H1 (cell line): Measurements from ENCODE around the gene RAB3GAP1. TPM values are rescaled to one million over a fixed set of nuclear protein-coding genes. Genes with fewer than 3 reads are reported as not detected.

ENCODE experiments used
- CTCF ChIA-PET: fragments of 300-600 bp; sonication (Branson Sonifier 250); formaldehyde crosslinking; loops from one replicate; lab custom pipeline; 2021; ENCODE audit not compliant: partially characterized antibody; lab: Charles Lee
- POLR2A ChIA-PET: fragments of 300-600 bp; sonication (Branson Sonifier 250); formaldehyde crosslinking; loops from one replicate; lab custom pipeline; 2021; ENCODE audit warnings: inconsistent platforms; ENCODE audit not compliant: partially characterized antibody; lab: Charles Lee
- DNase-seq, 2 experiments: peaks; one replicate each; pipeline versions ENCODE4 v3.0.0 to v3.0.0-alpha.2; 2010 to 2022; ENCODE audit warnings: low spot score in 2 of 2, low read depth in 1 of 2, mixed read lengths in 1 of 2
- FAIRE-seq: peaks from 2 replicates; lab custom pipeline; 2011; peaks lifted over from hg19 to GRCh38; lab: Jason Lieb, UNC
- H2AFZ ChIP-seq: 2 replicates; pipeline ENCODE4 v1.8.1; 2012; ENCODE audit warnings: low read length, inconsistent platforms
- H2AK5ac ChIP-seq: 2 replicates; pipeline ENCODE4 v1.6.1; 2013; ENCODE audit warnings: low read depth, low read length
- H2BK120ac ChIP-seq: replicated peaks from 2 replicates; pipeline ENCODE3; 2013; ENCODE audit warnings: low read depth, low read length, inconsistent platforms
- H2BK12ac ChIP-seq: 2 replicates; pipeline ENCODE4 v1.6.1; 2013; ENCODE audit warnings: low read depth, low read length
- H2BK15ac ChIP-seq: 2 replicates; pipeline ENCODE4 v1.6.1; 2013; ENCODE audit warnings: low read length
- H2BK20ac ChIP-seq: 2 replicates; pipeline ENCODE4 v1.6.1; 2013; ENCODE audit warnings: low read length
- H2BK5ac ChIP-seq: 2 replicates; pipeline ENCODE4 v1.6.1; 2013; ENCODE audit warnings: low read depth, low read length
- H3K14ac ChIP-seq: 2 replicates; pipeline ENCODE4 v1.6.1; 2013; ENCODE audit warnings: inconsistent platforms; ENCODE audit not compliant: insufficient read length
- H3K18ac ChIP-seq: 2 replicates; pipeline ENCODE4 v1.6.1; 2013; ENCODE audit warnings: low read length; ENCODE audit errors: extremely low read depth
- H3K23ac ChIP-seq: 2 replicates; pipeline ENCODE4 v1.6.1; 2013; ENCODE audit warnings: inconsistent platforms; ENCODE audit not compliant: insufficient read length
- H3K23me2 ChIP-seq: 2 replicates; pipeline ENCODE4 v1.6.1; 2013; ENCODE audit warnings: low read depth, low read length
- H3K27ac ChIP-seq: 2 replicates; pipeline ENCODE4 v1.6.1; 2011; ENCODE audit warnings: low read depth, low read length, inconsistent platforms
- H3K27me3 ChIP-seq, 4 experiments: replicated peaks in 1 of 4; 1 replicate in 1 of 4; 2 replicates in 3 of 4; pipeline versions ENCODE4 v1.6.1 to v1.8.1; 2011 to 2013; ENCODE audit warnings: low read length in 3 of 4, mild to moderate bottlenecking in 3 of 4, inconsistent platforms in 2 of 4, mixed read lengths in 2 of 4, moderate library complexity in 1 of 4; ENCODE audit not compliant: control insufficient read depth in 3 of 4, insufficient read depth in 3 of 4; ENCODE audit errors: extremely low read depth in 1 of 4
- H3K36me3 ChIP-seq, 4 experiments: 2 replicates each; pipeline versions ENCODE4 v1.6.1 to v1.8.1; 2011 to 2013; ENCODE audit warnings: mild to moderate bottlenecking in 4 of 4, low read length in 3 of 4, moderate library complexity in 2 of 4, control low read depth in 1 of 4, inconsistent platforms in 1 of 4; ENCODE audit not compliant: insufficient read depth in 4 of 4, control insufficient read depth in 2 of 4
- H3K4ac ChIP-seq: replicated peaks from 2 replicates; pipeline ENCODE3; 2013; ENCODE audit warnings: low read length, low read depth, mixed read lengths, inconsistent platforms; ENCODE audit not compliant: insufficient read length
- H3K4me1 ChIP-seq, 4 experiments: replicated peaks in 1 of 4; 1 replicate in 1 of 4; 2 replicates in 3 of 4; pipeline versions ENCODE4 v1.6.1 to v1.8.1; 2011 to 2013; ENCODE audit warnings: low read length in 3 of 4, inconsistent platforms in 2 of 4, mixed read lengths in 1 of 4; ENCODE audit not compliant: insufficient read depth in 4 of 4, control insufficient read depth in 3 of 4
- H3K4me2 ChIP-seq, 2 experiments: 2 replicates each; pipeline versions ENCODE4 v1.6.1 to v1.8.1; 2011 to 2013; ENCODE audit warnings: low read depth in 2 of 2, low read length in 2 of 2, control low read depth in 1 of 2, inconsistent platforms in 1 of 2, mild to moderate bottlenecking in 1 of 2; ENCODE audit not compliant: insufficient read depth in 1 of 2
- H3K4me3 ChIP-seq, 4 experiments: fragments of 200-600, 300-600 bp in 1 of 4; sonication (generic), shearing (Covaris generic), sonication (Bioruptor Twin) in 1 of 4; 2 replicates each; pipeline versions ENCODE4 v1.5.1 to v1.8.1; 2011 to 2016; ENCODE audit warnings: low read length in 4 of 4, low read depth in 3 of 4, control low read depth in 2 of 4, inconsistent platforms in 2 of 4, mild to moderate bottlenecking in 2 of 4, mixed read lengths in 1 of 4, moderate library complexity in 1 of 4; ENCODE audit not compliant: insufficient read depth in 2 of 4; ENCODE audit errors: extremely low read depth in 1 of 4
- H3K56ac ChIP-seq: replicated peaks from 2 replicates; pipeline ENCODE3; 2013; ENCODE audit warnings: low read depth, mild to moderate bottlenecking, mixed read lengths, low read length, inconsistent platforms; ENCODE audit not compliant: insufficient read length
- H3K79me1 ChIP-seq: 2 replicates; pipeline ENCODE4 v1.6.1; 2013; ENCODE audit warnings: low read depth, low read length, control low read depth
- H3K79me2 ChIP-seq, 2 experiments: 2 replicates each; pipeline versions ENCODE4 v1.6.1 to v1.8.1; 2012 to 2013; ENCODE audit warnings: low read length in 2 of 2, mild to moderate bottlenecking in 2 of 2, inconsistent platforms in 1 of 2; ENCODE audit not compliant: insufficient read depth in 2 of 2, control insufficient read depth in 1 of 2
- H3K9ac ChIP-seq, 4 experiments: replicated peaks in 1 of 4; 1 replicate in 1 of 4; 2 replicates in 3 of 4; pipeline versions ENCODE4 v1.6.1 to v1.8.1; 2011 to 2013; ENCODE audit warnings: low read depth in 3 of 4, low read length in 3 of 4, control low read depth in 2 of 4, mild to moderate bottlenecking in 2 of 4, moderate library complexity in 2 of 4, inconsistent platforms in 1 of 4; ENCODE audit errors: extremely low read depth in 1 of 4
- H3K9me3 ChIP-seq, 2 experiments: 2 replicates each; pipeline versions ENCODE4 v1.6.1 to v1.8.1; 2012 to 2013; ENCODE audit warnings: mild to moderate bottlenecking in 2 of 2, moderate library complexity in 2 of 2, control low read depth in 1 of 2, inconsistent platforms in 1 of 2, low read depth in 1 of 2, low read length in 1 of 2, mixed read lengths in 1 of 2; ENCODE audit not compliant: insufficient read depth in 2 of 2
- H4K20me1 ChIP-seq, 2 experiments: replicated peaks in 1 of 2; 2 replicates each; pipeline versions ENCODE3 to v1.8.1; 2011 to 2013; ENCODE audit warnings: inconsistent platforms in 2 of 2, low read length in 2 of 2, mild to moderate bottlenecking in 1 of 2; ENCODE audit not compliant: insufficient read depth in 2 of 2, control insufficient read depth in 1 of 2
- H4K5ac ChIP-seq: 2 replicates; pipeline ENCODE4 v1.6.1; 2013; ENCODE audit warnings: low read length, low read depth, mixed read lengths, inconsistent platforms; ENCODE audit not compliant: insufficient read length
- H4K8ac ChIP-seq: 2 replicates; pipeline ENCODE4 v1.8.0; 2013; ENCODE audit warnings: mild to moderate bottlenecking, moderate library complexity, low read length, inconsistent platforms; ENCODE audit not compliant: insufficient read depth; ENCODE audit errors: extremely low read depth
- H4K91ac ChIP-seq: replicated peaks from 2 replicates; pipeline ENCODE3; 2013; ENCODE audit warnings: low read length, mixed read lengths, inconsistent platforms; ENCODE audit not compliant: insufficient read length
- ASH2L ChIP-seq: fragments of 200-600, 300-600 bp; sonication (generic); IDR thresholded peaks from one replicate; pipeline ENCODE4 v1.7.1; 2017; ENCODE audit warnings: low read length
- CBX5 ChIP-seq: fragments of 300-800, 300-1000 bp; sonication (generic); IDR thresholded peaks from 2 replicates; pipeline ENCODE4 v1.7.1; 2016; ENCODE audit warnings: antibody characterized with exemption, low read length, low read depth
- EP300 ChIP-seq, 2 experiments: IDR thresholded peaks; 1 replicate in 1 of 2; 2 replicates in 1 of 2; pipeline ENCODE4 v1.6.1; 2011 to 2012; ENCODE audit warnings: low read depth in 2 of 2, low read length in 2 of 2, mild to moderate bottlenecking in 2 of 2, borderline replicate concordance in 1 of 2, inconsistent platforms in 1 of 2, moderate library complexity in 1 of 2
- HDAC6 ChIP-seq: IDR thresholded peaks from one replicate; pipeline ENCODE4 v1.7.1; 2012; ENCODE audit warnings: low read depth, mild to moderate bottlenecking, inconsistent platforms, low read length, moderate library complexity
- KDM1A ChIP-seq: fragments of 200-600, 300-600 bp; sonication (generic); IDR thresholded peaks from 2 replicates; pipeline ENCODE4 v1.7.1; 2016; ENCODE audit warnings: mild to moderate bottlenecking, low read length, borderline replicate concordance
- NANOG ChIP-seq: IDR thresholded peaks from 2 replicates; pipeline ENCODE4 v1.6.1; 2011; ENCODE audit warnings: low read length, low read depth, mild to moderate bottlenecking, inconsistent platforms; ENCODE audit not compliant: insufficient read depth, poor library complexity, severe bottlenecking
- PHF8 ChIP-seq: fragments of 200-600 bp; sonication (generic); conservative IDR thresholded peaks from 2 replicates; pipeline ENCODE4 v1.7.1; 2012; ENCODE audit warnings: low read depth, mild to moderate bottlenecking, inconsistent platforms, low read length, moderate library complexity
- POLR2AphosphoS5 ChIP-seq: IDR thresholded peaks from 2 replicates; pipeline ENCODE4 v1.6.1; 2011; ENCODE audit warnings: low read depth, low read length
- RAD21 ChIP-seq, 2 experiments: IDR thresholded peaks in 1 of 2; conservative IDR thresholded peaks in 1 of 2; 2 replicates each; pipeline ENCODE4 v1.6.1; 2011; ENCODE audit warnings: low read depth in 2 of 2, low read length in 2 of 2, improper control_type of control experiment in 1 of 2, inconsistent platforms in 1 of 2, mild to moderate bottlenecking in 1 of 2, moderate library complexity in 1 of 2
- SIRT6 ChIP-seq: IDR thresholded peaks from one replicate; pipeline ENCODE4 v1.7.1; 2012; ENCODE audit warnings: low read length, inconsistent platforms
- SIX5 ChIP-seq: IDR thresholded peaks from 2 replicates; pipeline ENCODE4 v1.6.1; 2011; ENCODE audit warnings: mild to moderate bottlenecking, low read depth, low read length
- SP1 ChIP-seq: IDR thresholded peaks from 2 replicates; pipeline ENCODE4 v1.6.1; 2011; ENCODE audit warnings: low read depth, low read length
- SUZ12 ChIP-seq: fragments of 200-600 bp; sonication (generic); IDR thresholded peaks from 2 replicates; pipeline ENCODE4 v1.6.1; 2012; ENCODE audit warnings: mild to moderate bottlenecking, inconsistent platforms, low read length, moderate library complexity, mixed read lengths
- WGBS, 2 experiments: shearing (Covaris generic) in 1 of 2; methylation state at CpG; one replicate each; pipeline versions ENCODE4 v1.1.6 to v1.1.7; 2013 to 2015; ENCODE audit warnings: low lambda C conversion rate in 2 of 2, mixed read lengths in 2 of 2, inconsistent platforms in 1 of 2, low coverage in 1 of 2, missing lambda C conversion rate in 1 of 2; ENCODE audit not compliant: insufficient replicate concordance in 2 of 2, insufficient coverage in 1 of 2, insufficient read length in 1 of 2; ENCODE audit errors: extremely low coverage in 1 of 2, missing lambda C conversion rate in 1 of 2; 5-methylcytosine and 5-hydroxymethylcytosine counted together
- polyA plus RNA-seq, 7 experiments: library from polyadenylated mRNA; depleted of rRNA in 3 of 7; stranded (reverse) in 5 of 7; unstranded in 2 of 7; fragments of >200 nt in 5 of 7; fragments of 200-250 nt in 2 of 7; gene quantifications; 1 replicate in 5 of 7; 2 replicates in 1 of 7; 4 replicates in 1 of 7; pipeline versions ENCODE4 v1.2.1 to v1.2.3, GENCODE V29; 2011 to 2013; ENCODE audit warnings: missing spikeins in 2 of 7, mixed read lengths in 2 of 7
- total RNA-seq: library from RNA; stranded (reverse); fragmentation: NEBNext Ultra II Directional; extraction: Animal tissue kit (Norgen Biotek cat#: 25700); gene quantifications from 2 replicates; pipeline ENCODE4 v1.2.1, GENCODE V29; 2021

Gene RAB3GAP1
- total and polyA plus RNA-seq, 2 of the 8 experiments (the other 6 are each of a cell fraction or from before 2014, with no cell fraction given), result 9.8 to 28.6 TPM

- ChIA-PET POLR2A (no interaction called here), CTCF (interaction anchor here (0.6 to 1.4 kb wide), 2 partner anchors 55 to 67 kb away, joined by 3 read pairs; no protein-coding TSS in a partner anchor)
- no peak overlapping the region for H4K8ac ChIP-seq
- H3K27ac ChIP-seq, result no peak overlapping the region
- no peak for FAIRE-seq
- WGBS, 2 experiments, result 83% methylated on average over 2 of the region's 2 CpGs; no CpG with 5 or more reads in 1 of the 2 experiments
- no peak overlapping the region for H3K23ac ChIP-seq
- H3K36me3 ChIP-seq, result peaks cover 0 to 11% (median 0%) of the 10 kb centered on the region in 4 experiments; a peak in 3 of 8 replicates
- H3K9ac ChIP-seq, result no peak overlapping the region
- H3K9me3 ChIP-seq, result 0 out of 4 replicates have a peak, but pooled peaks cover 0 to 2% of the 10 kb centered on the region in 2 experiments
- no peak overlapping the region for H3K4ac ChIP-seq
- no peak overlapping the region for H3K4me3 ChIP-seq
- H3K4me2 ChIP-seq, result no peak overlapping the region
- no peak overlapping the region for H3K18ac ChIP-seq
- H3K23me2 ChIP-seq, result no peaks in the 10 kb centered on the region
- no peaks in the 10 kb centered on the region; the same call in 1 of the 2 replicates for H3K79me1 ChIP-seq
- no peaks in the 10 kb centered on the region for H3K4me1 ChIP-seq
- H2AFZ ChIP-seq, result no peak overlapping the region
- H3K79me2 ChIP-seq, result no peaks in the 10 kb centered on the region
- H2BK12ac ChIP-seq, result no peak overlapping the region
- H3K27me3 ChIP-seq, result no peaks in the 10 kb centered on the region
- no peak overlapping the region for H3K14ac ChIP-seq
- H2AK5ac ChIP-seq, result no peak overlapping the region
- H2BK20ac ChIP-seq, result no peak overlapping the region
- H3K56ac ChIP-seq, result no peak overlapping the region
- H2BK5ac ChIP-seq, result no peak overlapping the region
- no peak for DNase-seq
- no peak overlapping the region for H4K5ac ChIP-seq
- H2BK15ac ChIP-seq, result no peak overlapping the region
- no peak overlapping the region for H2BK120ac ChIP-seq
- no peak overlapping the region for H4K91ac ChIP-seq
- peaks cover 0 to 2% of the 10 kb centered on the region in 2 experiments for H4K20me1 ChIP-seq
- no peak for TF ChIP-seq ASH2L
- no peak for TF ChIP-seq SIRT6
- no peak for TF ChIP-seq SUZ12
- no peak for TF ChIP-seq HDAC6
- TF ChIP-seq KDM1A, result no peak
- TF ChIP-seq NANOG, result no peak
- TF ChIP-seq SP1, result no peak
- TF ChIP-seq PHF8, result no peak
- TF ChIP-seq RAD21 (IDR thresholded peaks at IDR 0.05 in 1 of 2, conservative IDR thresholded peaks at IDR 0.05 in 1 of 2; ENCODE audit: low read depth in 2 of 2, low read length in 2 of 2), result no peak
- no peak for TF ChIP-seq POLR2AphosphoS5
- TF ChIP-seq EP300 (IDR thresholded peaks at IDR 0.05; ENCODE audit: borderline replicate concordance in 1 of 2, low read depth in 2 of 2, low read length in 2 of 2), result no peak
- no peak for TF ChIP-seq SIX5
- TF ChIP-seq CBX5, result no peak
These were observed 45.6 kb downstream of the RAB3GAP1 start for GRCh38 chr2:135097532-135098231.
